K562 (cell line): ENCODE data around the gene FBLN2. TPM values are rescaled to one million over a fixed set of nuclear protein-coding genes. Genes with fewer than 3 reads are reported as not detected.

Source experiments
- BRD9 ChIP-seq: fragments of 450-650 bp; IDR thresholded peaks from 2 replicates; pipeline ENCODE4 v1.6.1; 2018; ENCODE audit warnings: low read depth; ENCODE audit not compliant: partially characterized antibody
- CSDE1 ChIP-seq, 2 experiments: fragments of 450-650 bp; IDR thresholded peaks; 2 replicates each; pipeline ENCODE4 v1.6.1; 2016; ENCODE audit warnings: mild to moderate bottlenecking in 1 of 2
- CUX1 ChIP-seq: fragments of 200-800 bp; sonication (Bioruptor generic); IDR thresholded peaks from 2 replicates; pipeline ENCODE4 v1.6.1; 2016; ENCODE audit warnings: missing genetic modification characterization, missing compliant biosample characterization
- FOXK2 ChIP-seq, 2 experiments: fragments of 450-650 bp; IDR thresholded peaks in 1 of 2; conservative IDR thresholded peaks in 1 of 2; 2 replicates each; pipeline ENCODE4 v1.6.1; 2016; ENCODE audit warnings: low read depth in 2 of 2, mild to moderate bottlenecking in 1 of 2
- HCFC1 ChIP-seq: IDR thresholded peaks from 2 replicates; pipeline ENCODE4 v1.6.1; 2012; ENCODE audit warnings: low read depth, low read length, improper control_type of control experiment
- HEY1 ChIP-seq: fragments of 250-450 bp; sonication (Bioruptor Pico); IDR thresholded peaks from 2 replicates; pipeline ENCODE4 v1.5.0; 2020; ENCODE audit warnings: mild to moderate bottlenecking, moderate library complexity, borderline replicate concordance
- HNRNPH1 ChIP-seq: fragments of 200-400 bp; formaldehyde crosslinking; optimal IDR thresholded peaks from 2 replicates; pipeline ENCODE3; 2017; ENCODE audit warnings: low read depth, mild to moderate bottlenecking, low read length, moderate library complexity
- KAT8 ChIP-seq: fragments of 450-650 bp; IDR thresholded peaks from 2 replicates; pipeline ENCODE4 v1.6.1; 2016; ENCODE audit warnings: low read depth, mild to moderate bottlenecking
- PKNOX1 ChIP-seq: fragments of 450-650 bp; IDR thresholded peaks from 2 replicates; pipeline ENCODE4 v1.6.1; 2016
- RAD21 ChIP-seq, 2 experiments: fragments of 250-450 bp in 1 of 2; fragments of 450-650 bp in 1 of 2; sonication (Bioruptor Pico) in 1 of 2; formaldehyde crosslinking in 1 of 2; IDR thresholded peaks in 1 of 2; conservative IDR thresholded peaks in 1 of 2; 2 replicates each; pipeline versions ENCODE4 v1.4.0 to v1.8.0; 2020 to 2022; ENCODE audit warnings: mild to moderate bottlenecking in 2 of 2, moderate library complexity in 1 of 2
- TAF7 ChIP-seq: fragments of 450-650 bp; IDR thresholded peaks from 2 replicates; pipeline ENCODE4 v1.6.1; 2016; ENCODE audit warnings: missing genetic modification characterization, missing compliant biosample characterization
- U2AF1 ChIP-seq: fragments of 200-400 bp; formaldehyde crosslinking; optimal IDR thresholded peaks from 2 replicates; pipeline ENCODE3; 2017; ENCODE audit warnings: mild to moderate bottlenecking, low read depth, low read length, moderate library complexity
- ZBTB9 ChIP-seq: fragments of 450-650 bp; formaldehyde crosslinking; IDR thresholded peaks from 2 replicates; pipeline ENCODE4 v1.4.0; 2020; ENCODE audit warnings: mild to moderate bottlenecking, moderate library complexity
- ZKSCAN3 ChIP-seq: fragments of 250-450 bp; sonication (Bioruptor Pico); IDR thresholded peaks from 2 replicates; pipeline ENCODE4 v1.4.0; 2020
- ZNF316 ChIP-seq: fragments of 450-650 bp; IDR thresholded peaks from 2 replicates; pipeline ENCODE4 v1.6.1; 2016
- ZNF512 ChIP-seq: IDR thresholded peaks from 2 replicates; pipeline ENCODE4 v1.6.1; 2016; ENCODE audit warnings: missing genetic modification characterization, missing compliant biosample characterization
- polyA plus RNA-seq, 8 experiments: library from polyadenylated mRNA; depleted of rRNA in 4 of 8; stranded (reverse) in 5 of 8; unstranded in 3 of 8; fragments of >200 nt; fragmentation: Nextera tagmentation in 2 of 8; fragmentation: Illumina TruSeq in 1 of 8; extraction: Ambion mirVana in 2 of 8; extraction: Trizol in 1 of 8; gene quantifications; 2 replicates each; pipeline versions ENCODE4 v1.2.1 to v1.2.3, GENCODE V29; 2011 to 2014; ENCODE audit warnings: inconsistent platforms in 1 of 8, missing spikeins in 1 of 8
- total RNA-seq, 7 experiments: library from RNA; depleted of rRNA in 6 of 7; stranded (reverse); fragments of >200 nt in 6 of 7; fragmentation: Illumina TruSeq in 2 of 7; extraction: Trizol in 2 of 7; gene quantifications; 2 replicates each; pipeline versions ENCODE4 v1.2.1 to v1.2.3, GENCODE V29; 2011 to 2021; ENCODE audit warnings: low replicate concordance in 1 of 7
- TF ChIP-seq, protein P1 (sequence below): fragments of 250-450 bp; sonication (Bioruptor Pico); IDR thresholded peaks from 2 replicates; pipeline ENCODE4 v1.8.0; 2022; ENCODE audit warnings: moderate library complexity, mild to moderate bottlenecking, inconsistent platforms

The FBLN2 gene
- total and polyA plus RNA-seq, 9 of the 15 experiments (the other 6 are each of a cell fraction or from before 2014, with no cell fraction given) = 0.03 to 0.10 (median 0.04) TPM; not detected in 6

DNA sequence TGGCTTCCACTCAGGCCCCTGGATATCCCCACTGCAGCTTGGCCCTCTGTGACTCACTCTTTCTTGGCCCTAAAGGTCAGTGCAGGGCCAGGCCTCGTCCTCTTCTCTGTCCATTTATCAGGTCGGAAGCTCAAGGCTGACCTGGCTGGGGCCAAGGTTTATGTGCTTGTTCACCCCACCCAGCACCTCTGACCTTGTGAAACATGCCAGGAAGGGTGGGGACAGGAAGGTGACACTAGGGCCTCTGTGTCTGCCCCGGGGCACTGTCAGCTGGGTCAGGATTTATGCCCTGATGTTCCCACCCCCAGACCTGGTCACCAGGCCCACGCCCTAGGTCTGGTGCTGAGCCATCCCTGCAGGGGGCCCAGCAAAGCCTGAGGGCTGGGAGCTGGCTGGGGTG lies 103.8 kb downstream of the FBLN2 start (continued):
- TF ChIP-seq FOXK2 (conservative IDR thresholded peaks at IDR 0.05 in 1 of 2, IDR thresholded peaks at IDR 0.05 in 1 of 2; ENCODE audit: low read depth in 2 of 2) (no peak), BRD9 (no peak), HEY1 (CRISPR knock-in tag) (no peak), CSDE1 (IDR thresholded peaks at IDR 0.05) (no peak), ZNF512 (tag) (no peak), TAF7 (no peak), KAT8 (no peak), ZKSCAN3 (CRISPR knock-in tag) (no peak), RAD21 (CRISPR knock-in tag; conservative IDR thresholded peaks at IDR 0.05 in 1 of 2, IDR thresholded peaks at IDR 0.05 in 1 of 2) (no peak), CUX1 (no peak), PKNOX1 (peak; percentile 88), ZBTB9 (CRISPR knock-in tag) (no peak), ZNF316 (no peak), HCFC1 (no peak), U2AF1 (no peak), HNRNPH1 (no peak)
- TF ChIP-seq, protein P1, sequence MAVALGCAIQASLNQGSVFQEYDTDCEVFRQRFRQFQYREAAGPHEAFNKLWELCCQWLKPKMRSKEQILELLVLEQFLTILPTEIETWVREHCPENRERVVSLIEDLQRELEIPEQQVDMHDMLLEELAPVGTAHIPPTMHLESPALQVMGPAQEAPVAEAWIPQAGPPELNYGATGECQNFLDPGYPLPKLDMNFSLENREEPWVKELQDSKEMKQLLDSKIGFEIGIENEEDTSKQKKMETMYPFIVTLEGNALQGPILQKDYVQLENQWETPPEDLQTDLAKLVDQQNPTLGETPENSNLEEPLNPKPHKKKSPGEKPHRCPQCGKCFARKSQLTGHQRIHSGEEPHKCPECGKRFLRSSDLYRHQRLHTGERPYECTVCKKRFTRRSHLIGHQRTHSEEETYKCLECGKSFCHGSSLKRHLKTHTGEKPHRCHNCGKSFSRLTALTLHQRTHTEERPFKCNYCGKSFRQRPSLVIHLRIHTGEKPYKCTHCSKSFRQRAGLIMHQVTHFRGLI = no peak
